ENCODE data around the gene ISYNA1.

Gene ISYNA1

GRCh38 chr19:18424890-18425514 is 12.9 kb downstream of the ISYNA1 start:
- no peak for TF ChIP-seq CTCF (IDR thresholded peaks at IDR 0.05)

DNA sequence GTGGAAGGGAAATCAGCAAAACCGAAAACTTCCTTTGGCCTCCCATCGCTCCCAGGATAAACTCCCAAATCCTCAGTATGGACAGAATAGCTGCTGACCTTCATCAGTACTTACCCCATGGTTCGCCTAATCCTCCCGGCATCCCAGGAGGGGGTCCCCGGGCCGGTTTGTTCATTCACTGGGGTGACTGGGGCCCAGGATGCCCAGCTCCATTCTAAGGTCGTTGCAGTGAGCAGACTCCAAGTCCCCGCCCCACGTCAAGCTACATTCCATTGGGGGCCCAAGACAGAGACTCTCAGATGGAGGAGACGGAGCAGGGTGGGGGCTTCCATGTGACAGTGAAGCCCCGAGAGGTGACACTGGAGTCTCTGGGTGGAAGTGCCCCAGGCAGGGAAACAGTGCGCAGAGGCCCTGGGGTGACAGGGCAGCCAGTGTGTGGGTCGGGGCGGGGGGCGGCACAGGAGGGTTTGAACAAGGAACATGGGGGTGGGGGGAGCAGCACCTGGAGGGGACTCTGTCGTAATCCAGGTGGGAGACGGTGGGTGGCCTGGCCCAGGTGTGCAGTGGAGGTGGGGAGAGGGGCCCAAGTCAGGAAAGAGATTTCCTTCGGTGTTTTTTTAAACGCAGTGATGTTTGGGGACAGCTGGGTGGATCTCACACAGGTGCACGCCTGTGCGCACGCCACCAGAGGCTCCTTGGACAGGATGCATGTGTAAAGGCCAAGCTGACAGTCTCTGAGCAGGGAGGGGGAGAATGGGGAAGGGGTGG is 13.6 kb downstream of the ISYNA1 start:
- no peak overlapping the region for H3K27ac ChIP-seq
- TF ChIP-seq CTCF (IDR thresholded peaks at IDR 0.05), result no peak

More at GRCh38 chr19:18424890-18425514, 12.9 kb downstream of the ISYNA1 start:
- Histone ChIP-seq H3K27ac (no peak overlapping the region), H3K4me3 (ENCODE audit: low read depth in 1 of 2, low read length in 1 of 2) (no peak overlapping the region), H3K9me3 (no peaks in the 10 kb centered on the region), H3K27me3 (peaks cover 60% of the 10 kb centered on the region), H3K4me1 (ENCODE audit: control insufficient read depth in 1 of 2, insufficient read depth in 1 of 2, low read depth in 1 of 2, low read length in 1 of 2) (peaks cover 8 to 17% of the 10 kb centered on the region in 2 experiments), H3K36me3 (no peaks in the 10 kb centered on the region)

DNA sequence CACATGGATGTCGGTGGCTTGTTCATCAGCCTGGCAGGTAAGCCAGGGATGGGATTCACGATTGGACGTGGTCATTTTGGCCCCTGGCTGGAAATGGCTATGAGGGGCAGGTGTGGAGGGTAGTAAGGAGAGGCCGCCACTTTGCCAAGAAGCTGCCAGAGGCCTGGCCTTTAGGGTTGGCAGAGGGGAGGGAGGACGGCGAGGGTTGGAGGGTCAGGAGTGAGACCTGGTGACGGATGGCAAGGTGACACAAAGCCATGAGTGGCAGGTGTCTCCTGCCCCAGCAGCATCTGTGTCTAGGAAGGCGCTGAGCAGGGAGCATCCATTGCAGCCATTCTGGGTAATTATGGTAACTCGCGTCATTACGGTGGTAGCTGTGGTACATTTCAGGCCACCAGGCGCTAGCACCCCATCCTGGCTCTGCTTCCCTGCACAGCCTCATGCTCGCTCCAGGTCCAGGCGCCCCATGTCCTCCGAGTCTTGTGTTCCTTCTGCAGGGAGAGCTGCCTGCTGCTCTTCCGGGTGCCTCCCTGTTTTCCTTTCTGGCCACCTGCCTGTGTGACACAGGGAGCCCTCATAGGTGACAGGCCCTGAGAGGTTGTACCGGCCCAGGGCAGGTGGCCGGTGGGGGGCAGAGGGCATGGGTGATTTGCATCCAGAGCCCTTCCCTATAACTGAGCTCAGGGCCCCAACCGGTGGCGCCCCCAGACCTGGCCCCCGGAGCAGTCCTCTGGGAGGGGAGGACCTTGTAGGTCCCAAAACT is 14.5 kb downstream of the ISYNA1 start:
- Histone ChIP-seq H3K4me1 (ENCODE audit: control insufficient read depth in 1 of 2, insufficient read depth in 1 of 2, low read depth in 1 of 2, low read length in 1 of 2) (peaks cover 13 to 14% of the 10 kb centered on the region in 2 experiments), H3K36me3 (no peaks in the 10 kb centered on the region), H3K27me3 (peaks cover 60% of the 10 kb centered on the region), H3K9me3 (no peaks in the 10 kb centered on the region), H3K27ac (no peak overlapping the region), H3K4me3 (ENCODE audit: low read depth in 1 of 2, low read length in 1 of 2) (no peak overlapping the region)
- no peak for TF ChIP-seq CTCF (IDR thresholded peaks at IDR 0.05)

More for the DNA sequence above, 13.6 kb downstream of the ISYNA1 start:
- H3K9me3 ChIP-seq, result no peaks in the 10 kb centered on the region
- H3K4me1 ChIP-seq (ENCODE audit: control insufficient read depth in 1 of 2, insufficient read depth in 1 of 2, low read depth in 1 of 2, low read length in 1 of 2), result peaks cover 12 to 15% of the 10 kb centered on the region in 2 experiments
- H3K4me3 ChIP-seq (ENCODE audit: low read depth in 1 of 2, low read length in 1 of 2), result no peak overlapping the region
- H3K36me3 ChIP-seq, result no peaks in the 10 kb centered on the region
- H3K27me3 ChIP-seq, result peaks cover 60% of the 10 kb centered on the region

DNA sequence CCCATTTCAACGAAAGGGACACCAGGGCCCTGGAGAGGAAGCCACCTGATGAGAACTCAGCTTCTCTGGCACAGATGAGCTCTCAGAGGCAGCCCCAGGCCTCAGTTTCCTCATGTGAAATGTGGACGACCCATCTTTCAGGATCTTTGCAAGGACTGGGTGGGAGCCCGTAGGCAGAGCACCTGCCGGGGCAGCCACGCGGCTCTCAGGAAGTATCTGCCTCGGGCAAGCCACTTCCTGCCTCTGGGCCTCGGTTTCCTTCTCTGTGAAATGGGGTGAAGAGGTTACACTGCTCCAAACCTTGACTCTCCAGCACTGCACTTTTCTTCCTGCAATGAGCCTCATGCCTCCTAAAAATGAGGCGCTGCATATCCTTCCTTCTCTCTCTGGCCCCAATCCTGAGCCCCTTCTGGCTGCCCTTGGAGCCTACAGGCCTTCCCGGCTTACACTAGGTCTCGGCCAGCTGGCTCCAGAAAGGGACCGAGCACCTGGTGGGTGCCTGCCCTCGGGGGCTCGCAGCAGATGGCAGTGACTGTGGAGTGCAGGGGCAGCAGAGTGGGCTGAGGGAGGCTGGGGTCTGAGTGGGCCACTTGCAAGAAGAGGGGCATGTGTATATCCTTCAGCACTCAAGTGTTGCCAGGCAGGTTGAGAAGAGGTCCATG is 15.3 kb downstream of the ISYNA1 start:
- Histone ChIP-seq H3K36me3 (no peaks in the 10 kb centered on the region), H3K9me3 (no peaks in the 10 kb centered on the region), H3K4me1 (ENCODE audit: control insufficient read depth in 1 of 2, insufficient read depth in 1 of 2, low read depth in 1 of 2, low read length in 1 of 2) (peaks cover 21 to 22% of the 10 kb centered on the region in 2 experiments), H3K27me3 (peaks cover 60% of the 10 kb centered on the region), H3K27ac (no peak overlapping the region), H3K4me3 (ENCODE audit: low read depth in 1 of 2, low read length in 1 of 2) (no peak overlapping the region)
- TF ChIP-seq CTCF (IDR thresholded peaks at IDR 0.05), result no peak

GRCh38 chr19:18421371-18421959 is 16.5 kb downstream of the ISYNA1 start:
- Histone ChIP-seq H3K27me3 (peaks cover 60% of the 10 kb centered on the region), H3K4me1 (ENCODE audit: control insufficient read depth in 1 of 2, insufficient read depth in 1 of 2, low read depth in 1 of 2, low read length in 1 of 2) (peaks cover 32 to 34% of the 10 kb centered on the region in 2 experiments), H3K9me3 (no peaks in the 10 kb centered on the region), H3K4me3 (ENCODE audit: low read depth in 1 of 2, low read length in 1 of 2) (no peak overlapping the region), H3K27ac (no peak overlapping the region), H3K36me3 (no peaks in the 10 kb centered on the region)
- no peak for TF ChIP-seq CTCF (IDR thresholded peaks at IDR 0.05)

Measured in neutrophil (primary cell).